PC-3 (cell line): ENCODE measurements around the gene KCNC4. TPM values are rescaled to one million over a fixed set of nuclear protein-coding genes. Genes with fewer than 3 reads are reported as not detected.

ENCODE experiments used
- ATAC-seq: fragments of 200-7000 bp; cut with Tn5 transposase; 2 replicates; pipeline ENCODE4 v1.9.1; 2020; ENCODE audit warnings: mild to moderate bottlenecking, moderate library complexity
- BruUV-seq: library from RNA; stranded (reverse); fragments of 400-500 nt; replicated peaks from 2 replicates; lab custom pipeline; 2021; lab: Mats Ljungman, UMichigan
- CTCF ChIA-PET: fragments of 300-600 bp; sonication (Branson Sonifier 250); formaldehyde crosslinking; loops from one replicate; lab custom pipeline; 2022; ENCODE audit warnings: antibody characterized with exemption; lab: Charles Lee
- POLR2A ChIA-PET: fragments of 300-600 bp; sonication (Branson Sonifier 250); formaldehyde crosslinking; loops from one replicate; lab custom pipeline; 2022; ENCODE audit warnings: antibody characterized with exemption; ENCODE audit not compliant: unreplicated experiment; lab: Charles Lee
- DNase-seq: peaks from one replicate; pipeline ENCODE4 v3.0.0-alpha.2; 2015
- H2AFZ ChIP-seq: fragments of 300-600 bp; sonication (generic); 2 replicates; pipeline ENCODE4 v1.6.0; 2016; ENCODE audit warnings: antibody characterized with exemption, low read length
- H3F3A ChIP-seq: fragments of 300-600 bp; sonication (generic); one replicate; pipeline ENCODE4 v1.6.0; 2017; ENCODE audit warnings: antibody characterized with exemption, low read length, control low read depth, mild to moderate bottlenecking; ENCODE audit not compliant: unreplicated experiment
- H3K27ac ChIP-seq: fragments of 300-600 bp; sonication (generic); 2 replicates; pipeline ENCODE4 v1.5.1; 2016; ENCODE audit warnings: mild to moderate bottlenecking, low read length
- H3K27me3 ChIP-seq: fragments of 300-600 bp; sonication (generic); 2 replicates; pipeline ENCODE4 v1.6.1; 2016; ENCODE audit warnings: low read length, mixed read lengths
- H3K36me3 ChIP-seq: fragments of 300-600 bp; sonication (generic); 2 replicates; pipeline ENCODE4 v1.6.1; 2016; ENCODE audit warnings: low read depth, mixed run types, low read length, mixed read lengths
- H3K4me1 ChIP-seq: fragments of 300-600 bp; sonication (generic); 2 replicates; pipeline ENCODE4 v1.5.1; 2016; ENCODE audit warnings: low read length; ENCODE audit not compliant: insufficient read depth
- H3K4me2 ChIP-seq: fragments of 300-600 bp; sonication (generic); 2 replicates; pipeline ENCODE4 v1.6.0; 2016; ENCODE audit warnings: low read length
- H3K4me3 ChIP-seq: fragments of 300-600 bp; sonication (generic); 2 replicates; pipeline ENCODE4 v1.5.1; 2016; ENCODE audit warnings: mild to moderate bottlenecking, low read length, mixed read lengths
- H3K79me2 ChIP-seq: fragments of 300-600 bp; sonication (generic); 2 replicates; pipeline ENCODE4 v1.6.1; 2017; ENCODE audit warnings: low read length, mixed read lengths
- H3K9ac ChIP-seq: fragments of 300-600 bp; sonication (generic); 2 replicates; pipeline ENCODE4 v1.6.0; 2016; ENCODE audit warnings: mild to moderate bottlenecking, low read length
- H3K9me2 ChIP-seq: fragments of 300-600 bp; sonication (generic); replicated peaks from 2 replicates; pipeline ENCODE4 v1.6.1; 2016; ENCODE audit warnings: mixed run types, low read length, mixed read lengths
- H3K9me3 ChIP-seq: fragments of 300-600 bp; sonication (generic); 2 replicates; pipeline ENCODE4 v1.6.1; 2016; ENCODE audit warnings: low read length, mixed read lengths
- H4K20me1 ChIP-seq: fragments of 300-600 bp; sonication (generic); 2 replicates; pipeline ENCODE4 v1.6.1; 2016; ENCODE audit warnings: low read length, mixed read lengths
- CTCF ChIP-seq: fragments of 300-600 bp; sonication (generic); conservative IDR thresholded peaks from 2 replicates; pipeline ENCODE4 v1.5.1; 2017; ENCODE audit warnings: antibody characterized with exemption, low read depth, mild to moderate bottlenecking, low read length
- EZH2 ChIP-seq: fragments of 300-600 bp; sonication (generic); IDR thresholded peaks from one replicate; pipeline ENCODE4 v1.6.1; 2017; ENCODE audit warnings: antibody characterized with exemption, mild to moderate bottlenecking, low read length; ENCODE audit not compliant: unreplicated experiment
- EZH2phosphoT487 ChIP-seq: fragments of 300-600 bp; sonication (generic); IDR thresholded peaks from 2 replicates; pipeline ENCODE4 v1.6.1; 2018; ENCODE audit warnings: mild to moderate bottlenecking, antibody characterized with exemption, low read length, borderline replicate concordance
- intact Hi-C: fragments of 100-400 bp; cut with micrococcal nuclease; formaldehyde crosslinking; loops from 2 replicates; pipeline ENCODE4 v1.9.0; 2023
- total RNA-seq: library from RNA; depleted of rRNA; stranded (reverse); fragments of >200 nt; gene quantifications from 2 replicates; pipeline ENCODE4 v1.2.3, GENCODE V29; 2014

KCNC4 gene
- total RNA-seq, 1 experiment from 2014 or later = 1.6 TPM

GRCh38 chr1:110227774-110228173, 17.7 kb downstream of the KCNC4 start:
- H3K4me3 ChIP-seq = no peak overlapping the region
- H3K79me2 ChIP-seq = no peaks in the 10 kb centered on the region
- H3F3A ChIP-seq = no peaks in the 10 kb centered on the region
- ChIA-PET POLR2A (no interaction called here), CTCF (no interaction called here)
- no peak overlapping the region for H3K9ac ChIP-seq
- no peaks in the 10 kb centered on the region for H3K9me2 ChIP-seq
- H3K27ac ChIP-seq = no peak overlapping the region
- H4K20me1 ChIP-seq = no peaks in the 10 kb centered on the region
- DNase-seq (no peak), ATAC-seq (no peak)
- no peak for TF ChIP-seq CTCF
- intact Hi-C loops = no loop called here
- no peak overlapping the region for H3K4me2 ChIP-seq
- H3K9me3 ChIP-seq = no peaks in the 10 kb centered on the region
- H3K4me1 ChIP-seq = no peaks in the 10 kb centered on the region
- H3K36me3 ChIP-seq = no peaks in the 10 kb centered on the region
- BruUV-seq = no TSS peak
- no peak overlapping the region for H2AFZ ChIP-seq
- no peaks in the 10 kb centered on the region for H3K27me3 ChIP-seq

GRCh38 chr1:110228381-110228780, 18.3 kb downstream of the KCNC4 start:
- Histone ChIP-seq H4K20me1 (no peaks in the 10 kb centered on the region), H3K79me2 (no peaks in the 10 kb centered on the region), H3K9me2 (no peaks in the 10 kb centered on the region), H3K4me1 (no peaks in the 10 kb centered on the region), H3K36me3 (no peaks in the 10 kb centered on the region), H3K9ac (no peak overlapping the region), H3K4me3 (no peak overlapping the region), H2AFZ (no peak overlapping the region), H3K27ac (no peak overlapping the region), H3K27me3 (no peaks in the 10 kb centered on the region), H3K9me3 (no peaks in the 10 kb centered on the region), H3F3A (no peaks in the 10 kb centered on the region), H3K4me2 (no peak overlapping the region)
- ATAC-seq (no peak), DNase-seq (no peak)
- intact Hi-C loops = no loop called here
- ChIA-PET CTCF (no interaction called here), POLR2A (no interaction called here)
- BruUV-seq = no TSS peak
- no peak for TF ChIP-seq EZH2phosphoT487
- TF ChIP-seq EZH2 = no peak
- no peak for TF ChIP-seq CTCF

GRCh38 chr1:110228869-110229268, 18.8 kb downstream of the KCNC4 start:
- no peak overlapping the region for H3K4me3 ChIP-seq
- no peak overlapping the region for H2AFZ ChIP-seq
- no peak for ATAC-seq
- POLR2A ChIA-PET = no interaction called here
- H3K27ac ChIP-seq = no peak overlapping the region
- H3K27me3 ChIP-seq = no peaks in the 10 kb centered on the region
- H3K79me2 ChIP-seq = no peaks in the 10 kb centered on the region
- H3K4me1 ChIP-seq = peaks cover 1% of the 10 kb centered on the region; the same call in 1 of the 2 replicates
- DNase-seq = no peak
- no TSS peak for BruUV-seq
- H3K9ac ChIP-seq = no peak overlapping the region
- intact Hi-C loops = no loop called here
- H3K4me2 ChIP-seq = no peak overlapping the region
- no peak for TF ChIP-seq CTCF
- no peak for TF ChIP-seq EZH2
- TF ChIP-seq EZH2phosphoT487 = no peak
- H3K9me3 ChIP-seq = no peaks in the 10 kb centered on the region
- H4K20me1 ChIP-seq = no peaks in the 10 kb centered on the region
- no peaks in the 10 kb centered on the region for H3K9me2 ChIP-seq
- CTCF ChIA-PET = no interaction called here
- no peaks in the 10 kb centered on the region for H3K36me3 ChIP-seq
- H3F3A ChIP-seq = no peaks in the 10 kb centered on the region
